Naive thymus-derived CD8-positive, alpha-beta T cell (primary cell): ENCODE data around the gene CAT. TPM values are rescaled to one million over a fixed set of nuclear protein-coding genes. Genes with fewer than 3 reads are reported as not detected.

Experiments used
- ATAC-seq, 2 donors: fragments of 150-1000 bp; cut with Tn5 transposase in 1 of 2; sonication (Bioruptor Pico), chemical (Tn5 transposase) in 1 of 2; 1 replicate in 1 of 2; 2 replicates in 1 of 2; pipeline ENCODE4 v1.10.0; 2021; ENCODE audit warnings: mild to moderate bottlenecking in 2 of 2, moderate library complexity in 2 of 2
- POLR2A ChIA-PET: fragments of 350-600 bp; sonication (Branson Sonifier 250); formaldehyde crosslinking; loops from one replicate; lab custom pipeline; 2021; ENCODE audit warnings: antibody characterized with exemption; lab: Charles Lee
- DNase-seq, 10 donors: peaks; one replicate each; pipeline versions ENCODE4 v3.0.0 to v3.0.0-alpha.2; 2020 to 2022
- H3K27ac Mint-ChIP-seq, 10 donors: one replicate each; pipeline ENCODE4 v1.8.0; 2020 to 2022; ENCODE audit warnings: mild to moderate bottlenecking in 10 of 10, mixed read lengths in 10 of 10, moderate library complexity in 4 of 10, inconsistent platforms in 1 of 10
- H3K27me3 Mint-ChIP-seq, 5 donors: one replicate each; pipeline ENCODE4 v1.8.0; 2021 to 2022; ENCODE audit warnings: mixed read lengths in 5 of 5
- H3K36me3 Mint-ChIP-seq, 3 donors: one replicate each; pipeline ENCODE4 v1.8.0; 2020 to 2022; ENCODE audit warnings: mixed read lengths in 3 of 3, mild to moderate bottlenecking in 2 of 3, inconsistent platforms in 1 of 3
- H3K4me1 Mint-ChIP-seq, 4 donors: one replicate each; pipeline ENCODE4 v1.8.0; 2021 to 2022; ENCODE audit warnings: mixed read lengths in 4 of 4
- H3K4me3 Mint-ChIP-seq, 10 donors: one replicate each; pipeline ENCODE4 v1.8.0; 2020 to 2022; ENCODE audit warnings: mild to moderate bottlenecking in 10 of 10, mixed read lengths in 10 of 10, moderate library complexity in 6 of 10, inconsistent platforms in 1 of 10
- H3K9me3 Mint-ChIP-seq, 9 donors: one replicate each; pipeline ENCODE4 v1.8.0; 2020 to 2022; ENCODE audit warnings: mixed read lengths in 9 of 9, mild to moderate bottlenecking in 3 of 9, inconsistent platforms in 1 of 9, moderate library complexity in 1 of 9
- polyA plus RNA-seq, 3 donors: library from polyadenylated mRNA; unstranded; fragments of 300-500 nt; fragmentation: Illumina TruSeq; gene quantifications; one replicate each; pipeline ENCODE4 v1.2.3, GENCODE V29; 2021
- total RNA-seq, 8 experiments: library from RNA in 2 of 8; stranded (reverse) in 2 of 8; gene quantifications; one replicate each; pipeline ENCODE4 v1.2.3 and lab custom pipeline; 2021 to 2026

Gene CAT
- total and polyA plus RNA-seq, 5 experiments from 2014 or later, result 37.5 to 139 (median 96.3) TPM

- ATAC-seq (no peak), DNase-seq (peak in 7 of 10 donors; percentile 7 to 65 (median 31))
- H3K27ac Mint-ChIP-seq, result peak overlapping the region in 3 of 10 donors; percentile 26 to 83 (median 56)
- H3K36me3 Mint-ChIP-seq, result peaks cover 28 to 85% (median 48%) of the 10 kb centered on the region in 3 donors
- POLR2A ChIA-PET, result interaction anchor here (0.7 kb wide), 1 partner anchor 170 kb away, joined by 3 read pairs; no protein-coding TSS in a partner anchor
- H3K4me3 Mint-ChIP-seq, result no peak overlapping the region
- H3K9me3 Mint-ChIP-seq, result peaks cover 3 to 20% (median 10%) of the 10 kb centered on the region in 9 donors
- no peaks in the 10 kb centered on the region for H3K27me3 Mint-ChIP-seq
- peaks cover 0 to 3% (median under 1%) of the 10 kb centered on the region in 4 donors for H3K4me1 Mint-ChIP-seq
Observed at GRCh38 chr11:34468209-34468841, 29.6 kb downstream of the CAT start.

GRCh38 chr11:34473603-34474169, 35.0 kb downstream of the CAT start:
- no peak overlapping the region for H3K4me3 Mint-ChIP-seq
- ATAC-seq (no peak), DNase-seq (no peak)
- H3K27ac Mint-ChIP-seq, result peak overlapping the region in 3 of 10 donors; percentile 25 to 76 (median 59)
- no peaks in the 10 kb centered on the region for H3K27me3 Mint-ChIP-seq
- H3K9me3 Mint-ChIP-seq, result no peaks in the 10 kb centered on the region
- POLR2A ChIA-PET, result no interaction called here
- peaks cover 4 to 55% (median 7%) of the 10 kb centered on the region in 3 donors for H3K36me3 Mint-ChIP-seq
- H3K4me1 Mint-ChIP-seq, result no peaks in the 10 kb centered on the region

GRCh38 chr11:34475656-34476055, 36.9 kb downstream of the CAT start:
- ATAC-seq (no peak), DNase-seq (no peak)
- Mint-ChIP-seq H3K9me3 (no peaks in the 10 kb centered on the region), H3K4me1 (no peaks in the 10 kb centered on the region), H3K27me3 (no peaks in the 10 kb centered on the region), H3K27ac (no peak overlapping the region), H3K4me3 (no peak overlapping the region), H3K36me3 (peaks cover 4 to 38% (median 7%) of the 10 kb centered on the region in 3 donors)
- POLR2A ChIA-PET, result no interaction called here

DNA sequence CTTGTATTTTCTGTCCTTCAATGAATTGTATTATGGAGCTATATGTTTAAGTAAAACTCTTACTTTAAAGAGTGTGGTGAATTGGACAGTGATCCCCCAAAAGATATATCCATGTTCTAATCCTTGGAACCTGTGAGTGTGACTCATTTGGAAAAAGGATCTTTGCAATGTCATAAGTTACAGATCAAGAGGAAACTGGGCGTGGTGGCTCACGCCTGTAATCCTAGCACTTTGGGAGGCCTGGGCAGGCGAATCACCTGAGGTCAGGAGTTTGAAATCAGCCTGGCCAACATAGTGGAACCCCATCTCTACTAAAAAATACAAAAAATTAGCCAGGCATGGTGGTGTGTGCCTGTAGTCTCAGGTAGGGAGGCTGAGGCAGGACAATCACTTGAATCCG, 38.1 kb downstream of the CAT start:
- Mint-ChIP-seq H3K27ac (no peak overlapping the region), H3K9me3 (no peaks in the 10 kb centered on the region), H3K4me3 (no peak overlapping the region), H3K36me3 (peaks cover 4 to 27% (median 7%) of the 10 kb centered on the region in 3 donors), H3K4me1 (no peaks in the 10 kb centered on the region), H3K27me3 (no peaks in the 10 kb centered on the region)
- no peak for ATAC-seq
- POLR2A ChIA-PET, result no interaction called here
- no peak for DNase-seq

DNA sequence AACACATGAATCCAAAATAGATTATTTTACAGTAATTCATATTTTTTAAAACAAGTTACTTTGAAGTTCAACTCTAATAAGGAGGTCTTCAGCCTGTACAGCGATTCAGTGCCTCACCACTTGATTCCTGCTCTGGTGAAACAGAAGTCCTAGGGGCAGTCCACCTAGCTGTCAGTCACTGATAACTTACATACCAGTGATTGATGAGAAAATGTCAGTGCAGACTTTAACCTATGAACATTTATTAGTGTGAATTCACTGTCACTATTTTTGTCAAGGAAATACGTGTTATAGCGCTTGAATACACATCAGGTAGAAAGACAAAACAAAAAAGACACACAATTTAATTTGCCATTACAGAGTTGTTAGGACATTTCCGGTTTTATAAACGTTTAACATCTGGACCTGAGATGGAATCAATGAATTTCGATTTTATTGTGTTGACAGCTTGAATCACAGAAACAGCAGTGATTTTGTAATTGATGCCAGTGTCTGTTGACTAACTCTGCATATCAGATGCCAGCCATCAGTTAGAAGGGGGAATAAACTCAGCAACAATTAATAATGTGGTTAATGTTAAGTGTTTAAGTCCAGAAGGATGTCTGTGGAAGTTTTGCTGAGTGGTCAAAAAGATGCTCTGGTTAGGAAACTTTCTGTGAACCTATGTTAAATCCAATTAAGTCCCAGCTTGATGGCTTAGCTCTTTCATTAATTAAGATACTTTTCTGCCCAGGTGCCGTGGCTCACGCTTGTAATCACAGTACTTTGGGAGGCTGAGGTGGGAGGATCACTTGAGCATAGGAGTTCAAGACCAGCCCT, 40.3 kb downstream of the CAT start:
- Mint-ChIP-seq H3K36me3 (peaks cover 0 to 5% (median 0%) of the 10 kb centered on the region in 3 donors), H3K4me3 (no peak overlapping the region), H3K4me1 (no peaks in the 10 kb centered on the region), H3K9me3 (no peaks in the 10 kb centered on the region), H3K27me3 (peaks cover 0 to 6% (median 1%) of the 10 kb centered on the region in 5 donors), H3K27ac (no peak overlapping the region)
- ATAC-seq, result no peak
- DNase-seq, result no peak
- POLR2A ChIA-PET, result no interaction called here

- ATAC-seq (no peak), DNase-seq (no peak)
- H3K4me3 Mint-ChIP-seq, result no peak overlapping the region
- no peaks in the 10 kb centered on the region for H3K4me1 Mint-ChIP-seq
- no peaks in the 10 kb centered on the region for H3K36me3 Mint-ChIP-seq
- peak overlapping the region in 1 of 10 donors; percentile 30 for H3K27ac Mint-ChIP-seq
- POLR2A ChIA-PET, result no interaction called here
- no peaks in the 10 kb centered on the region for H3K9me3 Mint-ChIP-seq
- peaks cover 0 to 11% (median 1%) of the 10 kb centered on the region in 5 donors for H3K27me3 Mint-ChIP-seq
Observed at GRCh38 chr11:34480314-34480713, 41.6 kb downstream of the CAT start.

DNA sequence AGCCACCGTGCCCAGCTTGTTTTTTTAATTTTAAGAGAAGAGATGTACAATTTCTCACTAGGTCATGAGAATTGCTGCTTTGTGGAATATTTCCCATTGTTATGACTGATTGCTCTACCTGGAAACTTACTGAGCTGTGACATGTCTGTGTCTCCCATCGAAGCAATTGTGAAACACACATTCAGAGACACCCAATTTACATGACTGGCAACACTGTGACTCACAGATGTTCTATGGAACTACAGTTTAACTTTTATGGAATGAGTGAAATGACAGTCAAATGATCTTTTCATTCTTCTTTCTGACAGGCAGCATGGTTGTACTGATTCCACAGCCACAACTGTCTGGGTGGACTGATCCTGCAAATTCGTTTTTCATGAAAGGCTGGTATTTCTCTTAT, 42.6 kb downstream of the CAT start:
- no peaks in the 10 kb centered on the region for H3K4me1 Mint-ChIP-seq
- no peak overlapping the region for H3K4me3 Mint-ChIP-seq
- no peak overlapping the region for H3K27ac Mint-ChIP-seq
- no peaks in the 10 kb centered on the region for H3K9me3 Mint-ChIP-seq
- DNase-seq (no peak), ATAC-seq (no peak)
- H3K27me3 Mint-ChIP-seq, result peaks cover 0 to 11% (median 1%) of the 10 kb centered on the region in 5 donors
- POLR2A ChIA-PET, result no interaction called here
- no peaks in the 10 kb centered on the region for H3K36me3 Mint-ChIP-seq

DNA sequence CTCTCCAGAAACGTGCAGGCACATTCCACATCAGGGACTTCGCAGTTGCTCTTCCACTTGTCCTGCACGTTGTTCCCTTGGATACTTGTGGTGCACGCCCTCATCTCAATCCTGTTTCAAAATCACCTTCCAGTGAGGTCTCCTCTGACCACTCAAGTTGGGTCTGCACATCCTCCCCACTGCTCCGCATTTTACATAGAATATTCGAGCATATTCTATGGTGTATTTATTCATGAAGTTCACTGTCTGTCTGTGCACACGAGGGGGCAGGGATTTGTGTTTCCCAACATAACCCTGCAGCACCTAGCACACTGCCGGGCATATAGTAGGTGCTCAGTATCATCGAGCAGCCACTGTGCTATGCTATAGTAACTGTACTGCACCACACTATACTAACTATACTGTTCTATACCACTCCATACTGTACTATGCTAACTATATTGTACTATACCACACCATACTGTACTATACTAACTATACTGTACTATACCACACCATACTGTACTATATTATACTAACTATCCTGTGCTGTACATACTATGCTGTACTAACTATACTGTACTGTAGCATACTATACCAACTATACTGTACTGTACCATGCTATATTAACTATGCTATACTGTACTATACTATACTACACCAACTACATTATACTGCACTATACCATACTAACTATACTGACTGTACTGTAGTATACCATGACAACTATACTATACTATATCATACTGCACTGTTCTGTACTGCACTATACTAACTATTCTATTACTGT, 44.6 kb downstream of the CAT start:
- POLR2A ChIA-PET, result no interaction called here
- Mint-ChIP-seq H3K4me1 (no peaks in the 10 kb centered on the region), H3K4me3 (no peak overlapping the region), H3K9me3 (no peaks in the 10 kb centered on the region), H3K27me3 (peaks cover 0 to 11% (median 1%) of the 10 kb centered on the region in 5 donors), H3K27ac (no peak overlapping the region), H3K36me3 (no peaks in the 10 kb centered on the region)
- DNase-seq (no peak), ATAC-seq (no peak)

DNA sequence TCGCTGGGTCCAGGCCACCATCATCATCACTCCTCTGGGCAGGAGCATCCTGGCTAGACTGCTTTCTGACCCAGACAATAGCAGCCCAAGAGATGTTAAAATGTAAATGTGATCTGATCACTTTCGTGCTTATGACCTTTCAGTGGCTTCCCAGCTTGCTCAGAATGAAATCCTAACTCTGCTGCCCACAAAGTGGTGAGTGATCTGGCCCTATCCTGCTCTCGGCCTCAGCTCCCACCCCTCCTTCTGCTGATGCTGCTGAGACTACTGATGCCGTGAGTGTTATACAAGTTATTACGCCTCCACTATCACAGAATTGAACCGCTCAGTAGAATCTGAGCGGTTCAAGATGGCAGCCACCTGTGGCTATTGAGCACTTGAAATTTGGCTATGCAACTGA, 48.7 kb downstream of the CAT start:
- no peak for ATAC-seq
- H3K9me3 Mint-ChIP-seq, result no peaks in the 10 kb centered on the region
- peaks cover 0 to 11% (median 1%) of the 10 kb centered on the region in 5 donors for H3K27me3 Mint-ChIP-seq
- POLR2A ChIA-PET, result no interaction called here
- no peaks in the 10 kb centered on the region for H3K4me1 Mint-ChIP-seq
- H3K27ac Mint-ChIP-seq, result no peak overlapping the region
- H3K36me3 Mint-ChIP-seq, result no peaks in the 10 kb centered on the region
- no peak for DNase-seq
- H3K4me3 Mint-ChIP-seq, result no peak overlapping the region

DNA sequence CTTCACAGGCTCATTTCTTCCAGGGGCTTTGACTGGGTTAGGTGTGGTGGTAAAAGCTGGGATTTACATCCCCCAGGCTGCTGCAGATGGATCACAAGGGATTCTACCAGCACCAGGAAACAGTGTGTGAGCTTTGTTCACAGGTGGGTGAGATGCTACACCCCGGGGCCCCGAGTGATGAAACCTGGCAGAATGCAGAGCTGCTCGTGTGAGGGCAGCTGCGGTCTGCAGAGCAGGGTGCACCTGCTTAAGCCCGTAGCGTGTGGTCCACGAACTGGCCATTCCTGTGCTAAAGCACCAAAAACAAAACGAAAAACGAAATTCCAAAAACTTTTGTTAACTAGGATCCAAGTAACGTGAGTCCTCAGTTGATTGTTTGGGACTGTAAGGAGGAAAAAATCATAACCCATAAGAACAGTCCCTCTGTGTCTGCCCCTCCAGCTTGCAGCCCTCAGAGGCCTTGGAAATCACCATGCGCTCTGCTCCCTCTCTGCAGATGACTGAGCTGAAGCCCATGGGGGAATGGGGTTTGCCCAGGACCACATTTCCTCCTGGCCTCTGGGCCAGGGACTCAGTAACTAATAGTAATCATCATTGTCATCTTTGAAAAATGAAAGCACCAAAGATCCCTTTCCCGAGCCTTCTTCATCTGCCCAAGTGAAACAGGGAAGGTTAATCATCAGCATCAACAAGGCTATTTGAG, 50.3 kb downstream of the CAT start:
- no peaks in the 10 kb centered on the region for H3K9me3 Mint-ChIP-seq
- DNase-seq (no peak), ATAC-seq (no peak)
- H3K36me3 Mint-ChIP-seq, result no peaks in the 10 kb centered on the region
- POLR2A ChIA-PET, result no interaction called here
- no peaks in the 10 kb centered on the region for H3K4me1 Mint-ChIP-seq
- peaks cover 0 to 6% (median 0%) of the 10 kb centered on the region in 5 donors for H3K27me3 Mint-ChIP-seq
- no peak overlapping the region for H3K4me3 Mint-ChIP-seq
- H3K27ac Mint-ChIP-seq, result no peak overlapping the region

GRCh38 chr11:34490304-34490703, 51.6 kb downstream of the CAT start:
- H3K9me3 Mint-ChIP-seq, result no peaks in the 10 kb centered on the region
- H3K4me1 Mint-ChIP-seq, result no peaks in the 10 kb centered on the region
- peaks cover 0 to 8% (median 3%) of the 10 kb centered on the region in 5 donors for H3K27me3 Mint-ChIP-seq
- no peak for DNase-seq
- no peak for ATAC-seq
- POLR2A ChIA-PET, result interaction anchor here (0.6 kb wide), 1 partner anchor 50 kb away, joined by 3 read pairs; no protein-coding TSS in a partner anchor
- no peak overlapping the region for H3K4me3 Mint-ChIP-seq
- H3K27ac Mint-ChIP-seq, result peak overlapping the region in 1 of 10 donors; percentile 35
- no peaks in the 10 kb centered on the region for H3K36me3 Mint-ChIP-seq
